ENCODE data around the gene NINL.

Gene NINL

DNA sequence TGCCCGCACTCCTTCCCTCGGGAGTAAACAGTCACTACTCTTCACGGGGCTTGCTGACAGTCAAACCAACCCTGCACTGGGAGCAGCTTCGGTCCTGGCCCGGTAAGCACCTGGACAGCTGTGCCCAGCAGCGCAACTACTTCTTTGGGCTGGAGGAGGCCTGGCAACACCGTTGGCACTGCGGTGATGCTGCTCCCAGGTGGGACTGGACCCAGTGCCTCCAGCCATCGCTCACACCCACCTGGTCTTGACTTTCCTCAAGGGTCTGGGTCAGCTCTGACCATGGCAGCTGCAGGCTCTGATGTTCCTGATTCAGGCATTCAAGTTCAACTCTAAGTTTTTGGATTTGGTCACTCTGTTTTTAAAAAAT lies 124.1 kb downstream of the NINL start:
- no peaks in the 10 kb centered on the region for H3K27me3 ChIP-seq (ENCODE audit: insufficient read depth, low read length)
- H4K20me1 ChIP-seq (ENCODE audit: insufficient read depth, low read length), result no peaks in the 10 kb centered on the region
- no peak overlapping the region for H3K4me3 ChIP-seq (ENCODE audit: low read depth, low read length, poor library complexity, severe bottlenecking)
- no peak overlapping the region for H3K9ac ChIP-seq (ENCODE audit: low read length)
- no peaks in the 10 kb centered on the region for H3K9me3 ChIP-seq (ENCODE audit: low read length)
- H3K9me2 ChIP-seq (ENCODE audit: low read depth, low read length), result no peaks in the 10 kb centered on the region
- TF ChIP-seq EZH2 (IDR thresholded peaks at IDR 0.05; ENCODE audit: borderline replicate concordance, low read length), result no peak
- TF ChIP-seq, protein P1, sequence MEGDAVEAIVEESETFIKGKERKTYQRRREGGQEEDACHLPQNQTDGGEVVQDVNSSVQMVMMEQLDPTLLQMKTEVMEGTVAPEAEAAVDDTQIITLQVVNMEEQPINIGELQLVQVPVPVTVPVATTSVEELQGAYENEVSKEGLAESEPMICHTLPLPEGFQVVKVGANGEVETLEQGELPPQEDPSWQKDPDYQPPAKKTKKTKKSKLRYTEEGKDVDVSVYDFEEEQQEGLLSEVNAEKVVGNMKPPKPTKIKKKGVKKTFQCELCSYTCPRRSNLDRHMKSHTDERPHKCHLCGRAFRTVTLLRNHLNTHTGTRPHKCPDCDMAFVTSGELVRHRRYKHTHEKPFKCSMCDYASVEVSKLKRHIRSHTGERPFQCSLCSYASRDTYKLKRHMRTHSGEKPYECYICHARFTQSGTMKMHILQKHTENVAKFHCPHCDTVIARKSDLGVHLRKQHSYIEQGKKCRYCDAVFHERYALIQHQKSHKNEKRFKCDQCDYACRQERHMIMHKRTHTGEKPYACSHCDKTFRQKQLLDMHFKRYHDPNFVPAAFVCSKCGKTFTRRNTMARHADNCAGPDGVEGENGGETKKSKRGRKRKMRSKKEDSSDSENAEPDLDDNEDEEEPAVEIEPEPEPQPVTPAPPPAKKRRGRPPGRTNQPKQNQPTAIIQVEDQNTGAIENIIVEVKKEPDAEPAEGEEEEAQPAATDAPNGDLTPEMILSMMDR (IDR thresholded peaks at IDR 0.05; ENCODE audit: low read length), result no peak
- no peak overlapping the region for H3K27ac ChIP-seq (ENCODE audit: low read depth, low read length, poor library complexity, severe bottlenecking)
- H2AFZ ChIP-seq (ENCODE audit: low read length), result no peak overlapping the region
- no peaks in the 10 kb centered on the region for H3K4me1 ChIP-seq (ENCODE audit: insufficient read depth, low read length, severe bottlenecking)
- H3K4me2 ChIP-seq (ENCODE audit: low read length), result no peak overlapping the region
- no peaks in the 10 kb centered on the region for H3F3A ChIP-seq (ENCODE audit: insufficient read depth, low read length)
- H3K79me2 ChIP-seq (ENCODE audit: insufficient read depth, low read length), result no peaks in the 10 kb centered on the region
- H3K36me3 ChIP-seq (ENCODE audit: insufficient read depth, low read length), result no peaks in the 10 kb centered on the region

DNA sequence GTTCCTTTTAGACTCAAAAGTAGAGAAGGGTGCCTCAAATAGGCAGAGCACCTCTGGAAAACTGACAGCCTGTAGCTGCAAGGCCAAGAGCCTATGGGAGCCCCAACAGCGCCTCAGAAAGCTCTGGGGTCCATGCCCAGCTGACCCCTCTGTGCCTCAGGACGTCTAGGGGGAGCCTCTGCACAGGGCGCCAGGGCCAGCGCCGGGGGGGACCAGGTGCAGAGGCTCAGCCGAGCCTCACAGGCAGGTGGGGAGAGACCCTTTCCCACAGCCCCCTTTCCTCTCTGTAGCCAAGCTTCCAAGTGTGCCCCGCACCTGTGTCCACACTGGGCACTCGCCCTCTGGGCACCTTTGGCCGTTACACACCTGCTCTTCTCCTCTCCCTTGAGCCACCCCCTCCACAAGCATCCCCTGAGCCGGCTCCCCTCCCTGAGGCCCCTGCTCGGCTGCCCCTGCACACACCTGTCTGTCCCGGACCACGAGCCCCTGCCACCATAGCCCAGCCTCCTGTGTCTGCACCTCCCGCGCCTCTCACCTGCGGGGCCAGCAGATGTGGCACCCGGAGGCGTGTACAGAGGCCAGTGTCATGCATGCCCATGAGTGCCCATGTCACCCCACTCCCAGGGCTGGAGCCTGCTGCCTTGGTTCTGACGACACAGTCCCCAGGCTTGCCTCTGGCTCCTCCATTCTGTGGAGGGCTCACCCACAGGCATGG lies 124.6 kb downstream of the NINL start:
- Histone ChIP-seq H3K9ac (ENCODE audit: low read length) (no peak overlapping the region), H3K79me2 (ENCODE audit: insufficient read depth, low read length) (no peaks in the 10 kb centered on the region), H3F3A (ENCODE audit: insufficient read depth, low read length) (no peaks in the 10 kb centered on the region), H3K36me3 (ENCODE audit: insufficient read depth, low read length) (no peaks in the 10 kb centered on the region), H3K4me1 (ENCODE audit: insufficient read depth, low read length, severe bottlenecking) (no peaks in the 10 kb centered on the region), H4K20me1 (ENCODE audit: insufficient read depth, low read length) (no peaks in the 10 kb centered on the region), H3K4me2 (ENCODE audit: low read length) (no peak overlapping the region), H3K27me3 (ENCODE audit: insufficient read depth, low read length) (no peaks in the 10 kb centered on the region), H3K9me2 (ENCODE audit: low read depth, low read length) (no peaks in the 10 kb centered on the region), H2AFZ (ENCODE audit: low read length) (no peak overlapping the region), H3K4me3 (ENCODE audit: low read depth, low read length, poor library complexity, severe bottlenecking) (no peak overlapping the region), H3K27ac (ENCODE audit: low read depth, low read length, poor library complexity, severe bottlenecking) (no peak overlapping the region), H3K9me3 (ENCODE audit: low read length) (no peaks in the 10 kb centered on the region)
- no peak for TF ChIP-seq EZH2 (IDR thresholded peaks at IDR 0.05; ENCODE audit: borderline replicate concordance, low read length)
- TF ChIP-seq, protein P1 (IDR thresholded peaks at IDR 0.05; ENCODE audit: low read length), result no peak

DNA sequence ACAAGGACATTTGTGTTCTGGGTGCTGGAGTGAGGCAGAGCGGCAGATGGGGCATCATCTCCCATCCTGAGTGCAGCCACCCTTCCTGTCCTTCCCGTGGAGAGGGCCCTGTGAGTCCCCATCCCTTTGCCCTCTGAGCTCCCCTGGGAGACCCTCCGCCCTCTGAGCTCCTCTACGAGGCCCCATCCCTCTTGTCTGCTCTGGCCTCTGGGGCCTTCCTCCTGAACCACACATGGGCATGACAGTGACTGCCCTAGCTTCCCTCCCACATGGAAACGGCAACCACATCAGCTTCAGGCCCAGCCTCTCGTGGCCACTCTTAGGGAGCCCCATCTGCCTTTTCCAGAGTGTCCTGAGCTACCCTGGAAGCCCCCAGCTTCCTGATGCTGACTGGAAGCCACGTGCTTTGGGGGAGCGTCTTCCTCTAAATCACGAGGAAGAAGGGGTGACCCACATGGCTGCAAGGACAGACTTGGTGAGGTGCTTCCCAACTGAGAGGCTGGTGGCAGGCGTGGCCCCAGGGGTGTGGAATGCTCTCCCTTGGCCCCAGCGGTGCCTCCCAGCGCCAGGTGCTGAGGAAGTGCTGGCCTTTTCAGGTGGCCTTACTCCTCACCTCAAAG lies 125.3 kb downstream of the NINL start:
- no peak overlapping the region for H3K9ac ChIP-seq (ENCODE audit: low read length)
- no peaks in the 10 kb centered on the region for H3K36me3 ChIP-seq (ENCODE audit: insufficient read depth, low read length)
- no peaks in the 10 kb centered on the region for H3K27me3 ChIP-seq (ENCODE audit: insufficient read depth, low read length)
- TF ChIP-seq EZH2 (IDR thresholded peaks at IDR 0.05; ENCODE audit: borderline replicate concordance, low read length), result no peak
- TF ChIP-seq, protein P1 (IDR thresholded peaks at IDR 0.05; ENCODE audit: low read length), result no peak
- no peaks in the 10 kb centered on the region for H3K4me1 ChIP-seq (ENCODE audit: insufficient read depth, low read length, severe bottlenecking)
- H3K9me3 ChIP-seq (ENCODE audit: low read length), result no peaks in the 10 kb centered on the region
- H3K4me3 ChIP-seq (ENCODE audit: low read depth, low read length, poor library complexity, severe bottlenecking), result no peak overlapping the region
- no peak overlapping the region for H3K27ac ChIP-seq (ENCODE audit: low read depth, low read length, poor library complexity, severe bottlenecking)
- H4K20me1 ChIP-seq (ENCODE audit: insufficient read depth, low read length), result no peaks in the 10 kb centered on the region
- H3K4me2 ChIP-seq (ENCODE audit: low read length), result no peak overlapping the region
- no peaks in the 10 kb centered on the region for H3F3A ChIP-seq (ENCODE audit: insufficient read depth, low read length)
- no peak overlapping the region for H2AFZ ChIP-seq (ENCODE audit: low read length)
- H3K79me2 ChIP-seq (ENCODE audit: insufficient read depth, low read length), result no peaks in the 10 kb centered on the region
- no peaks in the 10 kb centered on the region for H3K9me2 ChIP-seq (ENCODE audit: low read depth, low read length)

All from OCI-LY1 (cell line).